H9 (cell line): ENCODE data around the gene FXYD1. TPM values are rescaled to one million over a fixed set of nuclear protein-coding genes. Genes with fewer than 3 reads are reported as not detected.

Experiments used
- DNase-seq: peaks from one replicate; pipeline ENCODE4 v3.0.0-alpha.2; 2017
- H2AFZ ChIP-seq: one replicate; pipeline ENCODE4 v1.6.1; 2013; ENCODE audit warnings: mild to moderate bottlenecking, low read length, control low read depth, moderate library complexity
- H2AK5ac ChIP-seq: 2 replicates; pipeline ENCODE4 v1.6.1; 2013; ENCODE audit warnings: low read length, control low read depth, mixed read lengths; ENCODE audit not compliant: insufficient read length
- H2BK120ac ChIP-seq: one replicate; pipeline ENCODE4 v1.6.1; 2013; ENCODE audit warnings: low read depth, mild to moderate bottlenecking, low read length, control low read depth, inconsistent platforms; ENCODE audit not compliant: poor library complexity, severe bottlenecking
- H2BK12ac ChIP-seq: 2 replicates; pipeline ENCODE4 v1.6.1; 2013; ENCODE audit warnings: low read length, control low read depth, mixed read lengths, low read depth; ENCODE audit not compliant: insufficient read length
- H2BK15ac ChIP-seq: 2 replicates; pipeline ENCODE4 v1.6.1; 2013; ENCODE audit warnings: low read depth, low read length, control low read depth
- H2BK20ac ChIP-seq: one replicate; pipeline ENCODE4 v1.6.1; 2013; ENCODE audit warnings: low read depth, mild to moderate bottlenecking, low read length, control low read depth, inconsistent platforms; ENCODE audit not compliant: poor library complexity, severe bottlenecking
- H2BK5ac ChIP-seq: 2 replicates; pipeline ENCODE4 v1.6.1; 2013; ENCODE audit warnings: low read length, control low read depth, mixed read lengths; ENCODE audit not compliant: insufficient read length
- H3K14ac ChIP-seq: 2 replicates; pipeline ENCODE4 v1.6.1; 2013; ENCODE audit warnings: low read length, control low read depth; ENCODE audit not compliant: insufficient read depth
- H3K18ac ChIP-seq: 2 replicates; pipeline ENCODE4 v1.6.1; 2013; ENCODE audit warnings: low read depth, mild to moderate bottlenecking, mixed read lengths, low read length, control low read depth; ENCODE audit not compliant: insufficient read length
- H3K23ac ChIP-seq: 2 replicates; pipeline ENCODE4 v1.6.1; 2013; ENCODE audit warnings: low read length, control low read depth, mixed read lengths, low read depth; ENCODE audit not compliant: insufficient read length
- H3K23me2 ChIP-seq: 2 replicates; pipeline ENCODE4 v1.6.1; 2013; ENCODE audit warnings: low read depth, mild to moderate bottlenecking, mixed read lengths, low read length, control low read depth; ENCODE audit not compliant: insufficient read length, poor library complexity, severe bottlenecking
- H3K27ac ChIP-seq: 2 replicates; pipeline ENCODE4 v1.5.1; 2013; ENCODE audit warnings: low read length, control low read depth, mixed read lengths, low read depth; ENCODE audit not compliant: insufficient read length
- H3K27me3 ChIP-seq: 2 replicates; pipeline ENCODE4 v1.6.1; 2013; ENCODE audit warnings: low read length, control low read depth, inconsistent platforms; ENCODE audit not compliant: insufficient read depth
- H3K4ac ChIP-seq: 2 replicates; pipeline ENCODE4 v1.6.1; 2013; ENCODE audit warnings: low read depth, mild to moderate bottlenecking, control low read depth, inconsistent platforms, low read length, moderate library complexity
- H3K4me1 ChIP-seq: 2 replicates; pipeline ENCODE4 v1.6.1; 2013; ENCODE audit warnings: low read length, control low read depth, inconsistent platforms; ENCODE audit not compliant: insufficient read depth
- H3K4me2 ChIP-seq: 2 replicates; pipeline ENCODE4 v1.6.1; 2013; ENCODE audit warnings: low read length, control low read depth, mixed read lengths; ENCODE audit not compliant: insufficient read length, insufficient read depth
- H3K56ac ChIP-seq: 2 replicates; pipeline ENCODE4 v1.6.1; 2013; ENCODE audit warnings: low read depth, mild to moderate bottlenecking, mixed read lengths, low read length, control low read depth; ENCODE audit not compliant: insufficient read length
- H3K79me1 ChIP-seq: 2 replicates; pipeline ENCODE4 v1.6.1; 2013; ENCODE audit warnings: low read depth, mild to moderate bottlenecking, moderate library complexity, low read length, control low read depth, inconsistent platforms; ENCODE audit not compliant: insufficient read depth, poor library complexity, severe bottlenecking
- H3K79me2 ChIP-seq: 2 replicates; pipeline ENCODE4 v1.6.1; 2013; ENCODE audit warnings: low read length, control low read depth, inconsistent platforms; ENCODE audit not compliant: insufficient read depth
- H3K9ac ChIP-seq: 2 replicates; pipeline ENCODE4 v1.6.1; 2013; ENCODE audit warnings: low read length, control low read depth, mixed read lengths; ENCODE audit not compliant: insufficient read length; ENCODE audit errors: extremely low read depth
- H3K9me3 ChIP-seq: one replicate; pipeline ENCODE4 v1.6.1; 2013; ENCODE audit warnings: low read depth, low read length, inconsistent platforms; ENCODE audit not compliant: control insufficient read depth
- H3T11ph ChIP-seq: one replicate; pipeline ENCODE4 v1.6.1; 2013; ENCODE audit warnings: mild to moderate bottlenecking, low read length, control low read depth, inconsistent platforms
- H4K20me1 ChIP-seq: one replicate; pipeline ENCODE4 v1.6.1; 2013; ENCODE audit not compliant: control insufficient read depth, insufficient read length, insufficient read depth
- H4K5ac ChIP-seq: 2 replicates; pipeline ENCODE4 v1.6.1; 2013; ENCODE audit warnings: low read depth, mild to moderate bottlenecking, mixed read lengths, low read length, control low read depth; ENCODE audit not compliant: insufficient read length
- H4K8ac ChIP-seq: replicated peaks from 2 replicates; pipeline ENCODE4 v1.6.1; 2013; ENCODE audit warnings: low read length, control low read depth, mixed read lengths, low read depth; ENCODE audit not compliant: insufficient read length
- H4K91ac ChIP-seq: 2 replicates; pipeline ENCODE4 v1.6.1; 2013; ENCODE audit warnings: low read depth, mild to moderate bottlenecking, moderate library complexity, mixed read lengths, low read length, control low read depth; ENCODE audit not compliant: insufficient read length
- H3K27ac Mint-ChIP-seq, 3 experiments: 2 replicates in 2 of 3; 3 replicates in 1 of 3; pipeline ENCODE4 v1.8.0; 2020 to 2021; ENCODE audit warnings: mixed read lengths in 3 of 3, mild to moderate bottlenecking in 1 of 3, moderate library complexity in 1 of 3
- H3K27me3 Mint-ChIP-seq: 2 replicates; pipeline ENCODE4 v1.8.0; 2021; ENCODE audit warnings: low read depth, mild to moderate bottlenecking, moderate library complexity, mixed read lengths
- H3K36me3 Mint-ChIP-seq, 3 experiments: 2 replicates in 2 of 3; 3 replicates in 1 of 3; pipeline ENCODE4 v1.8.0; 2020 to 2021; ENCODE audit warnings: low read depth in 3 of 3, mixed read lengths in 3 of 3; ENCODE audit not compliant: insufficient read depth in 1 of 3
- H3K4me1 Mint-ChIP-seq, 2 experiments: 2 replicates each; pipeline ENCODE4 v1.8.0; 2020; ENCODE audit warnings: mixed read lengths in 2 of 2
- H3K4me3 Mint-ChIP-seq, 2 experiments: 2 replicates in 1 of 2; 3 replicates in 1 of 2; pipeline ENCODE4 v1.8.0; 2020 to 2021; ENCODE audit warnings: mild to moderate bottlenecking in 2 of 2, mixed read lengths in 2 of 2, moderate library complexity in 1 of 2
- H3K9me3 Mint-ChIP-seq, 2 experiments: 2 replicates in 1 of 2; 3 replicates in 1 of 2; pipeline ENCODE4 v1.8.0; 2020; ENCODE audit warnings: mild to moderate bottlenecking in 2 of 2, mixed read lengths in 2 of 2, moderate library complexity in 1 of 2
- WGBS: extraction: QIAGEN DNeasy Blood & Tissue Kit; methylation state at CpG from one replicate; pipeline ENCODE4 v1.1.7; 2013; ENCODE audit warnings: missing lambda C conversion rate, low lambda C conversion rate, mixed read lengths; ENCODE audit not compliant: insufficient read length; ENCODE audit errors: extremely low coverage; 5-methylcytosine and 5-hydroxymethylcytosine counted together
- total RNA-seq: library from RNA; stranded (reverse); gene quantifications from 2 replicates; pipeline ENCODE4 v1.2.1, GENCODE V29; 2021
- TF ChIP-seq, protein P1 (sequence below): fragments of 200-600 bp; sonication (generic); conservative IDR thresholded peaks from 3 replicates; pipeline ENCODE4 v1.8.0; 2021; ENCODE audit warnings: antibody characterized with exemption, mild to moderate bottlenecking

The FXYD1 gene
- total RNA-seq, 1 experiment from 2014 or later, result 7.7 TPM

DNA sequence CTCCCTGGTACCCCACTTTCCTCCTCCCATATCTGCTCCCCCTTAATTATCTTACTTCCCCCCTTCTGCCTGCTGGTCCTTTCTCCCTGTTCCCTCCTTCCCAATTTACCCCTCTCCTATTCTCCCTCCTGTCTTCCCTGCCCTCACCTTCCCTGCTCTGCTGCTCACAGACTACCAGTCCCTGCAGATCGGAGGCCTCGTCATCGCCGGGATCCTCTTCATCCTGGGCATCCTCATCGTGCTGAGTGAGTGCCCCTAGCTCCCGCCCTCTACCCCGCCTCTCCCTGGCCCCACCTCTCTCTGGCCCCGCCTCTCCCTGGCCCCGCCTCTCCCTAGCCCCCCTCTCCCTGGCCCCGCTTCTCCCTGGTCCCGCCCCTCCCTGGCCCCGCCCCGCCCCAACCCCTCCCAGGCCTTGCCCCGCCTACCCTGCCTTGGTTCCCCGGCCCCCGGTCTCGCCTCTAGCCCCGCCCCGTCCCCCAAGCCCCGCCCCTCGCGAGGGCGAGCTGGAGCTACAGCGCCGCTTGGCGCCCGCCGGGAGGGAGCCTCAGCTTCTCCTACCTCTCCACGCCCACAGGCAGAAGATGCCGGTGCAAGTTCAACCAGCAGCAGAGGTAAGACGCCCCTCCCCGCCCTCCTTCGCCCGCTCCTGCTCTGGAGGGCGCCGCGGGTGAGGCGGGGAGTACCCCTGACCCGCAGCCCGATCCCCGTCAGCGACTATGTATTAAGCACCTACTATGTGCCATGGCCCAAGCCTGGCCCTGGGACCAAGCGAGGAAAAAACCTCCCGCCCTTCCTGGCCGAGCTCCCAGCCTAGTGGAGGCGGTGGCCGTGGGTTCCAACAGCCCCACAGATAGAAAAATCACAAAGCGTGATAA is 2.6 kb downstream of the FXYD1 start:
- H3K27me3 Mint-ChIP-seq, result peaks cover 52% of the 10 kb centered on the region
- no peak overlapping the region for H3K9ac ChIP-seq
- peaks cover 24% of the 10 kb centered on the region for H3K23me2 ChIP-seq
- peak overlapping the region; percentile 66 to 87 for H3K4me3 Mint-ChIP-seq
- H3K27ac Mint-ChIP-seq, result no peak overlapping the region; a peak in 1 of 7 replicates
- no peak overlapping the region for H3K18ac ChIP-seq
- no peaks in the 10 kb centered on the region; the same call in 1 of the 2 replicates for H3K27me3 ChIP-seq
- no peak overlapping the region for H2BK120ac ChIP-seq
- H3T11ph ChIP-seq, result no peak overlapping the region
- peaks cover 39 to 56% of the 10 kb centered on the region in 2 experiments for H3K4me1 Mint-ChIP-seq
- H3K36me3 Mint-ChIP-seq, result peaks cover 0 to 6% (median 3%) of the 10 kb centered on the region in 3 experiments; a peak in 1 of 7 replicates
- H3K56ac ChIP-seq, result no peak overlapping the region
- no peak overlapping the region for H2AK5ac ChIP-seq
- H3K79me1 ChIP-seq, result no peaks in the 10 kb centered on the region
- H3K4ac ChIP-seq, result no peak overlapping the region
- DNase-seq, result peak; percentile 98
- TF ChIP-seq, protein P1, sequence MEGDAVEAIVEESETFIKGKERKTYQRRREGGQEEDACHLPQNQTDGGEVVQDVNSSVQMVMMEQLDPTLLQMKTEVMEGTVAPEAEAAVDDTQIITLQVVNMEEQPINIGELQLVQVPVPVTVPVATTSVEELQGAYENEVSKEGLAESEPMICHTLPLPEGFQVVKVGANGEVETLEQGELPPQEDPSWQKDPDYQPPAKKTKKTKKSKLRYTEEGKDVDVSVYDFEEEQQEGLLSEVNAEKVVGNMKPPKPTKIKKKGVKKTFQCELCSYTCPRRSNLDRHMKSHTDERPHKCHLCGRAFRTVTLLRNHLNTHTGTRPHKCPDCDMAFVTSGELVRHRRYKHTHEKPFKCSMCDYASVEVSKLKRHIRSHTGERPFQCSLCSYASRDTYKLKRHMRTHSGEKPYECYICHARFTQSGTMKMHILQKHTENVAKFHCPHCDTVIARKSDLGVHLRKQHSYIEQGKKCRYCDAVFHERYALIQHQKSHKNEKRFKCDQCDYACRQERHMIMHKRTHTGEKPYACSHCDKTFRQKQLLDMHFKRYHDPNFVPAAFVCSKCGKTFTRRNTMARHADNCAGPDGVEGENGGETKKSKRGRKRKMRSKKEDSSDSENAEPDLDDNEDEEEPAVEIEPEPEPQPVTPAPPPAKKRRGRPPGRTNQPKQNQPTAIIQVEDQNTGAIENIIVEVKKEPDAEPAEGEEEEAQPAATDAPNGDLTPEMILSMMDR, result peak; percentile 43; the same call in 2 of the 3 replicates
- no peak overlapping the region for H2BK5ac ChIP-seq
- H2BK12ac ChIP-seq, result no peak overlapping the region
- no peak overlapping the region for H4K91ac ChIP-seq
- no CpG with 5 or more reads among the region's 48 CpGs for WGBS
- no peaks in the 10 kb centered on the region for H3K9me3 Mint-ChIP-seq
- no peak overlapping the region for H4K5ac ChIP-seq
- H4K20me1 ChIP-seq, result no peaks in the 10 kb centered on the region
- no peak overlapping the region for H3K27ac ChIP-seq
- H2BK20ac ChIP-seq, result no peak overlapping the region
- no peak overlapping the region for H3K14ac ChIP-seq
- H2BK15ac ChIP-seq, result no peak overlapping the region
- peaks cover 2% of the 10 kb centered on the region; the same call in 1 of the 2 replicates for H3K4me1 ChIP-seq
- peak overlapping the region; percentile 82 for H3K4me2 ChIP-seq
- H3K23ac ChIP-seq, result no peak overlapping the region
- no peak overlapping the region for H2AFZ ChIP-seq
- no peaks in the 10 kb centered on the region for H3K9me3 ChIP-seq
- no peaks in the 10 kb centered on the region for H3K79me2 ChIP-seq
- no peak overlapping the region for H4K8ac ChIP-seq
